DOHH2 (cell line): ENCODE data around the gene CD163L1.

ENCODE experiments used
- H3F3A ChIP-seq: fragments of 200-600 bp; sonication (generic), shearing (Covaris generic); 2 replicates; pipeline ENCODE4 v1.6.0; 2016; ENCODE audit warnings: antibody characterized with exemption, mild to moderate bottlenecking; ENCODE audit not compliant: control insufficient read depth, insufficient read depth
- H3K27ac ChIP-seq: fragments of 200-600 bp; sonication (generic); 2 replicates; pipeline ENCODE4 v1.5.1; 2014; ENCODE audit warnings: low read depth, mild to moderate bottlenecking, low read length, moderate library complexity
- H3K27me3 ChIP-seq: fragments of 200-600 bp; sonication (generic); 2 replicates; pipeline ENCODE4 v1.6.1; 2014; ENCODE audit warnings: mild to moderate bottlenecking, low read length, mixed read lengths; ENCODE audit not compliant: control insufficient read depth
- H3K36me3 ChIP-seq: fragments of 200-600 bp; sonication (generic); 2 replicates; pipeline ENCODE4 v1.6.1; 2014; ENCODE audit warnings: mild to moderate bottlenecking, low read length, moderate library complexity, mixed read lengths; ENCODE audit not compliant: control insufficient read depth
- H3K4me1 ChIP-seq: fragments of 200-600 bp; sonication (generic); 2 replicates; pipeline ENCODE4 v1.6.1; 2014; ENCODE audit warnings: mild to moderate bottlenecking, low read length, mixed read lengths; ENCODE audit not compliant: control insufficient read depth
- H3K4me2 ChIP-seq: fragments of 200-600 bp; sonication (generic); 2 replicates; pipeline ENCODE4 v1.6.0; 2014; ENCODE audit warnings: mild to moderate bottlenecking, low read length, moderate library complexity
- H3K4me3 ChIP-seq: fragments of 200-600 bp; sonication (generic); 2 replicates; pipeline ENCODE4 v1.5.1; 2014; ENCODE audit warnings: mild to moderate bottlenecking, low read length, mixed read lengths
- H3K79me2 ChIP-seq: fragments of 200-600 bp; sonication (generic); 2 replicates; pipeline ENCODE4 v1.6.1; 2014; ENCODE audit warnings: mild to moderate bottlenecking, low read length, mixed read lengths; ENCODE audit not compliant: control insufficient read depth
- H3K9me2 ChIP-seq: fragments of 200-600 bp; sonication (generic); replicated peaks from 2 replicates; pipeline ENCODE4 v1.6.1; 2014; ENCODE audit warnings: mild to moderate bottlenecking, low read length, mixed read lengths; ENCODE audit not compliant: control insufficient read depth
- H3K9me3 ChIP-seq: fragments of 200-600 bp; sonication (generic); 2 replicates; pipeline ENCODE4 v1.6.1; 2014; ENCODE audit warnings: antibody characterized with exemption, low read length, mixed read lengths; ENCODE audit not compliant: control insufficient read depth, insufficient read depth
- H4K20me1 ChIP-seq: fragments of 200-600 bp; sonication (generic); 2 replicates; pipeline ENCODE4 v1.6.0; 2014; ENCODE audit warnings: low read depth, mild to moderate bottlenecking, antibody characterized with exemption, low read length, moderate library complexity; ENCODE audit not compliant: control insufficient read depth, insufficient read depth
- EZH2phosphoT487 ChIP-seq: fragments of 200-600 bp; sonication (generic); IDR thresholded peaks from 2 replicates; pipeline ENCODE4 v1.6.1; 2017; ENCODE audit warnings: borderline replicate concordance, mild to moderate bottlenecking, antibody characterized with exemption, low read length, moderate library complexity, mixed read lengths
- TF ChIP-seq, protein P1 (sequence below): fragments of 200-600 bp; sonication (generic); IDR thresholded peaks from one replicate; pipeline ENCODE4 v1.5.1; 2014; ENCODE audit warnings: antibody characterized with exemption, mild to moderate bottlenecking, low read depth, low read length; ENCODE audit not compliant: poor library complexity, severe bottlenecking

Gene CD163L1

DNA sequence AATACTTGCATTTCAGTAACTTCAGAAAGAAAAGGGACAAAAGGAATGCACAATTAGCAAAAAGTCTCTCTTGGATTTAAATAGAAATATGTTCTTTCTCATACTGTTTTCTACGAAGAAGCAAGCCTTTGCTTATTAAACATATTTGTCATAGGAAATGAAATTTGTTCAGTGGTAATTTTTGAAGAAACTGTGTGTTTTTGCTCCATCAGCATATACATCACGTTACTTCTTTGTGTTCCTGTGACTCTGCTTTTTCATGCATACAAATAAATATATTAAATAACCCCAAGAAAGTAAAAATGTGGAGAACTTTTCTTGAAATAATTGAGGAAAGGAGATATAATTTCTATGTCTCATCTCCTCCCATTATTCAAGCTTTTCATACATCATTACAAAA is 39.7 kb downstream of the CD163L1 start:
- Histone ChIP-seq H3K27me3 (no peaks in the 10 kb centered on the region), H3K9me3 (no peaks in the 10 kb centered on the region), H3K9me2 (no peaks in the 10 kb centered on the region), H4K20me1 (no peaks in the 10 kb centered on the region), H3K4me3 (no peak overlapping the region), H3K4me2 (no peak overlapping the region), H3K36me3 (no peaks in the 10 kb centered on the region), H3K4me1 (no peaks in the 10 kb centered on the region), H3K27ac (no peak overlapping the region), H3F3A (no peaks in the 10 kb centered on the region), H3K79me2 (no peaks in the 10 kb centered on the region)
- TF ChIP-seq, protein P1, sequence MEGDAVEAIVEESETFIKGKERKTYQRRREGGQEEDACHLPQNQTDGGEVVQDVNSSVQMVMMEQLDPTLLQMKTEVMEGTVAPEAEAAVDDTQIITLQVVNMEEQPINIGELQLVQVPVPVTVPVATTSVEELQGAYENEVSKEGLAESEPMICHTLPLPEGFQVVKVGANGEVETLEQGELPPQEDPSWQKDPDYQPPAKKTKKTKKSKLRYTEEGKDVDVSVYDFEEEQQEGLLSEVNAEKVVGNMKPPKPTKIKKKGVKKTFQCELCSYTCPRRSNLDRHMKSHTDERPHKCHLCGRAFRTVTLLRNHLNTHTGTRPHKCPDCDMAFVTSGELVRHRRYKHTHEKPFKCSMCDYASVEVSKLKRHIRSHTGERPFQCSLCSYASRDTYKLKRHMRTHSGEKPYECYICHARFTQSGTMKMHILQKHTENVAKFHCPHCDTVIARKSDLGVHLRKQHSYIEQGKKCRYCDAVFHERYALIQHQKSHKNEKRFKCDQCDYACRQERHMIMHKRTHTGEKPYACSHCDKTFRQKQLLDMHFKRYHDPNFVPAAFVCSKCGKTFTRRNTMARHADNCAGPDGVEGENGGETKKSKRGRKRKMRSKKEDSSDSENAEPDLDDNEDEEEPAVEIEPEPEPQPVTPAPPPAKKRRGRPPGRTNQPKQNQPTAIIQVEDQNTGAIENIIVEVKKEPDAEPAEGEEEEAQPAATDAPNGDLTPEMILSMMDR = no peak
- no peak for TF ChIP-seq EZH2phosphoT487

DNA sequence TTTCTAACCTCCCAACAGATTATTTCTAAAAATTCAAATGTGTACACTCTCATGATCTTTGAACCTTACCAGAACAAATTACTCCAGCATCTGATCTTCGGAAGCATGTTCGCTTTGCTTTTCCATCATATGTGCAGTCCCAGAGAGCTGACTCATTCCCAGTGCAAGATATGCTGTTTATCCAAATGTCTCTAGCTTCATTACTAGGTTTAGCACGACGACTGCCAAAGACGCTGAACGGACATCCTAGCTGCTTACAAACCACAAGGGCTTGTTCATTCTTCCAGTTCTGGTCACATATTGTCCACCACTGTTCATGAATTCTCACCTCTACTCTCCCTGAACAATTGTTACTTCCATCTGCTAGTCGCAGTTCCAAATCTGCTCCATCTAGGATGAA is 40.5 kb downstream of the CD163L1 start:
- Histone ChIP-seq H3K36me3 (no peaks in the 10 kb centered on the region), H3K4me2 (no peak overlapping the region), H3F3A (no peaks in the 10 kb centered on the region), H3K27ac (no peak overlapping the region), H3K79me2 (no peaks in the 10 kb centered on the region), H3K9me2 (no peaks in the 10 kb centered on the region), H3K4me1 (no peaks in the 10 kb centered on the region), H4K20me1 (no peaks in the 10 kb centered on the region), H3K4me3 (no peak overlapping the region), H3K9me3 (no peaks in the 10 kb centered on the region), H3K27me3 (no peaks in the 10 kb centered on the region)
- TF ChIP-seq, protein P1 = no peak
- no peak for TF ChIP-seq EZH2phosphoT487

DNA sequence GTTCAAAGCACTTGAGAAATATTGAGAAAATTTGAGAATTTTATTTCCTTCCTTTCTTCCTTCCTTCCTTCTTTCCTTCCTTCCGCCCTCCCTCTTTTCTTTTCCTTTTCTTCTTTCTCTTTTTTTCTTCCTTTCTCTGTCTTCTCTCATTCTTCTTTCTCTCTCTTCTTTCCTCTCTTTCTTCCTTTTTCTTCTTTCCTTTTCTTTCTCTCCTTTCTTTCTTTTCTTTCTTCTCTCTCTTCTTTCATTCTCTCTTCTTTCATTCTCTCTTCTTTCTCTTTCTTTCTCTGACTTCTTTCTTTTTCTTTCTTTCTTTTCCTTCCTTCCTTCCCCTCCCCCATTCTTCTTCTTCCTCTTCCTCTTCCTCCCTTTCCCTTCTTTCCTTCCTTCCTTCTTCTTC is 44.9 kb downstream of the CD163L1 start:
- H3K36me3 ChIP-seq = no peaks in the 10 kb centered on the region
- no peak for TF ChIP-seq EZH2phosphoT487
- TF ChIP-seq, protein P1 = no peak
- H4K20me1 ChIP-seq = no peaks in the 10 kb centered on the region
- no peaks in the 10 kb centered on the region for H3K9me3 ChIP-seq
- no peaks in the 10 kb centered on the region for H3K79me2 ChIP-seq
- no peaks in the 10 kb centered on the region for H3K4me1 ChIP-seq
- no peak overlapping the region for H3K4me2 ChIP-seq
- H3K27ac ChIP-seq = no peak overlapping the region
- H3K9me2 ChIP-seq = no peaks in the 10 kb centered on the region
- no peaks in the 10 kb centered on the region for H3K27me3 ChIP-seq
- no peak overlapping the region for H3K4me3 ChIP-seq
- no peaks in the 10 kb centered on the region for H3F3A ChIP-seq

DNA sequence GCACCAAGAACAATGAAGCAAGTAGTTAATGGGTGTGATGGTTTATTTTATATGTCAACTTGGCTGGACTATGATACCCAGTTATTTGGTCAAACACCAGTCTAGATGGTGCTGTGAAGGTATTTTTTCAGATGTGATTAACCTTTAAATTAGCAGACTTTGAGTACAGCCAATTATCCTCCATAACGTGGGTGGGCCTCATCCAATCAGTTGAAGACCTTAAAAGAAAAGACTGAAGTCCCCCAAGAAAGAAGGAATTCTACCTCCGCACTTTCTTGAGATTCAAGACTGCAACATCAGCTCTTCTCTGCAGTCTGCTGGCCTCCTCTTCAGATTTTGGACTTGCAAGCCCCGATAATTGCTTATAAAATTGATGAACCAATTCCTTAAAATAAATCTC is 47.5 kb downstream of the CD163L1 start:
- TF ChIP-seq EZH2phosphoT487 = no peak
- TF ChIP-seq, protein P1 = no peak
- Histone ChIP-seq H3K27ac (no peak overlapping the region), H3F3A (no peaks in the 10 kb centered on the region), H3K27me3 (no peaks in the 10 kb centered on the region), H3K9me3 (no peaks in the 10 kb centered on the region), H3K79me2 (no peaks in the 10 kb centered on the region), H3K4me2 (no peak overlapping the region), H3K4me3 (no peak overlapping the region), H3K4me1 (no peaks in the 10 kb centered on the region), H3K36me3 (no peaks in the 10 kb centered on the region), H4K20me1 (no peaks in the 10 kb centered on the region), H3K9me2 (no peaks in the 10 kb centered on the region)
